Tibial artery (tissue), 4 donors: ENCODE results near the gene TJP3.

ENCODE experiments used
- DNase-seq, 2 donors: peaks; one replicate each; pipeline ENCODE4 v3.0.0-alpha.2; 2019
- H3K27ac ChIP-seq, 2 donors: fragments of 200-600 bp; sonication (generic) in 1 of 2; 1 replicate in 1 of 2; 2 replicates in 1 of 2; pipeline ENCODE4 v1.5.1; 2018 to 2019; ENCODE audit warnings: mild to moderate bottlenecking in 1 of 2
- H3K27me3 ChIP-seq, 2 donors: fragments of 200-600 bp; sonication (generic) in 1 of 2; one replicate each; pipeline versions ENCODE4 v1.5.1 to v1.6.0; 2016 to 2019
- H3K36me3 ChIP-seq, 3 donors: fragments of 200-600 bp; sonication (generic) in 2 of 3; one replicate each; pipeline ENCODE4 v1.5.1; 2016 to 2019; ENCODE audit warnings: mild to moderate bottlenecking in 2 of 3
- H3K4me1 ChIP-seq, 4 donors: fragments of 200-600 bp; sonication (generic) in 2 of 4; 1 replicate in 3 of 4; 2 replicates in 1 of 4; pipeline ENCODE4 v1.5.1; 2016 to 2019
- H3K4me3 ChIP-seq, 2 donors: fragments of 200-600 bp; sonication (generic) in 1 of 2; 1 replicate in 1 of 2; 2 replicates in 1 of 2; pipeline ENCODE4 v1.5.1; 2018 to 2019; ENCODE audit warnings: mild to moderate bottlenecking in 2 of 2
- H3K9me3 ChIP-seq, 3 donors: fragments of 200-600 bp; sonication (generic) in 1 of 3; one replicate each; pipeline ENCODE4 v1.5.1; 2016 to 2019
- intact Hi-C: fragments of 100-400 bp; cut with DNase I; formaldehyde crosslinking; loops from one replicate; pipeline ENCODE4 v1.15.0; 2023; ENCODE audit warnings: low total_unique reads
- TF ChIP-seq, protein P1 (sequence below), 2 experiments: fragments of 200-600 bp in 1 of 2; fragments of 450-650 bp in 1 of 2; IDR thresholded peaks; one replicate each; pipeline ENCODE4 v1.5.1; 2017 to 2019; ENCODE audit warnings: antibody characterized with exemption in 2 of 2, mild to moderate bottlenecking in 1 of 2, moderate library complexity in 1 of 2

Gene TJP3

DNA sequence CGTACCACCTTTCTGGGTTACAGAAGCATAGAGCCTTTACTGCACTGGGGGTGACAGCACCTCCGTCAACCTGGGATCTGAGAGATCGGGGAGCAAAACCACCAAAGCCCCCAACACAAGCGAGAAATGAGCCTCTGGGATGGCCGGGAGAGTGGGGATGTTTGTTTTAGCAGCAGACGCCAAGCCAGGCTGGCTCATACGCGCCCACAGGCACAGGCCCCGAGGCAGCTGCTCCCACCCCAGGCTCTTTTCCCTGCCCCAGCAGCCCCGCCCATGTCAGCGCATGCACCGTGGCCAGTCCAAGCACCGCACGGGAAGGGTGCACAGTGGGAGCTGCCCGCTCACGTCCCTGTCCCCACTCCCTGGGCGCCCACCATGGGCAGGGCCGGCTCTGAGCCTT, 16.5 kb upstream of the TJP3 start:
- Histone ChIP-seq H3K4me1 (peaks cover 0 to 60% (median 44%) of the 10 kb centered on the region in 4 donors), H3K4me3 (no peak overlapping the region), H3K36me3 (peaks cover 6 to 25% (median 12%) of the 10 kb centered on the region in 3 donors), H3K27me3 (no peaks in the 10 kb centered on the region), H3K27ac (peak overlapping the region; percentile 73 to 87), H3K9me3 (no peaks in the 10 kb centered on the region)
- TF ChIP-seq, protein P1, sequence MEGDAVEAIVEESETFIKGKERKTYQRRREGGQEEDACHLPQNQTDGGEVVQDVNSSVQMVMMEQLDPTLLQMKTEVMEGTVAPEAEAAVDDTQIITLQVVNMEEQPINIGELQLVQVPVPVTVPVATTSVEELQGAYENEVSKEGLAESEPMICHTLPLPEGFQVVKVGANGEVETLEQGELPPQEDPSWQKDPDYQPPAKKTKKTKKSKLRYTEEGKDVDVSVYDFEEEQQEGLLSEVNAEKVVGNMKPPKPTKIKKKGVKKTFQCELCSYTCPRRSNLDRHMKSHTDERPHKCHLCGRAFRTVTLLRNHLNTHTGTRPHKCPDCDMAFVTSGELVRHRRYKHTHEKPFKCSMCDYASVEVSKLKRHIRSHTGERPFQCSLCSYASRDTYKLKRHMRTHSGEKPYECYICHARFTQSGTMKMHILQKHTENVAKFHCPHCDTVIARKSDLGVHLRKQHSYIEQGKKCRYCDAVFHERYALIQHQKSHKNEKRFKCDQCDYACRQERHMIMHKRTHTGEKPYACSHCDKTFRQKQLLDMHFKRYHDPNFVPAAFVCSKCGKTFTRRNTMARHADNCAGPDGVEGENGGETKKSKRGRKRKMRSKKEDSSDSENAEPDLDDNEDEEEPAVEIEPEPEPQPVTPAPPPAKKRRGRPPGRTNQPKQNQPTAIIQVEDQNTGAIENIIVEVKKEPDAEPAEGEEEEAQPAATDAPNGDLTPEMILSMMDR (IDR thresholded peaks at IDR 0.05): no peak
- DNase-seq: no peak
- intact Hi-C loops: no loop called here

DNA sequence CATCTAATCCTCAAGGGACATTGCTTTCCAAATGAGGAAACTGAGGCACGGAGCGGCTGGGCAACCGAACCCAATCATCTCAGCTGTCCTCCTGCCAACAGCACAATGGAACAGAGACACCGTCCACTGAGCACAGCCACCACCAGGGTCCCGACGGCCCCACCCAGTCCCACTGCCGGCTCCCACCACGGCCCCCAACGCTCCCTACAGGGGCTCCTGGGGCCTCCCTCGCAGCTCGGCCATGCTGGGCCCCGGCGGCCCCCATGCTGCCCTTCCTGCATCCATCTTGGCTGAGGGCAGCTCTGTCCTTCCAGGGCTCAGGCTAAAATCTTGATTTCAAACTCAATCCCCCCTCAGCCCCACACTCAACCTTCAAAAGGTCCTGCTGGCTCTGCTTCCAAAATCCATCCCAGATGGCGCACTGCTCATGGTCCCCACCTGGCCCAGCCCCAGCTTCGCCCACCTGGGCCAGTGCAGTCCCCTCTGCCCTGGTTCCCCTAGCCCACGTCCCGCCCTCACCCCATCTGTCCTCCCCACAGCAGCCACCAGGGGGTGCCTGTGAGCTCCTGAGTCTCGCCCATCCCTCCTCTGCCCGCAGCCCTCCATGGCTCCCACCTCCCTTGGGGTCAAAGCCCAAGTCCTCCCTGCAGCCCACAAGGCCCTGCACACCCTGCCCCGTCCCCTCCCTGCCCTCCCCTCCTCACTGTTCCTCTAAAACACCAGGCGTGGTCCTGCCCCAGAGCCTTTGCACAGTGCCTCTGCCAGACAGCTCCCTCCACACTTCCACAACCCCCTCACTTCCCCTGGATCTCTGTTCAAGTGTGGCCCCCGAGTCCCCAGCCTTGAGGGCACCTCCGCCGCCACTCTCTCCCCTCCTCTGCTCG, 15.8 kb upstream of the TJP3 start:
- Histone ChIP-seq H3K27ac (peak overlapping the region; percentile 73 to 87), H3K4me3 (peak overlapping the region in 1 of 2 donors; percentile 9), H3K4me1 (peaks cover 0 to 60% (median 43%) of the 10 kb centered on the region in 4 donors), H3K36me3 (peaks cover 6 to 25% (median 12%) of the 10 kb centered on the region in 3 donors), H3K9me3 (no peaks in the 10 kb centered on the region), H3K27me3 (no peaks in the 10 kb centered on the region)
- no peak for DNase-seq
- TF ChIP-seq, protein P1 (IDR thresholded peaks at IDR 0.05): peak; percentile 41 to 60
- intact Hi-C loops: no loop called here

DNA sequence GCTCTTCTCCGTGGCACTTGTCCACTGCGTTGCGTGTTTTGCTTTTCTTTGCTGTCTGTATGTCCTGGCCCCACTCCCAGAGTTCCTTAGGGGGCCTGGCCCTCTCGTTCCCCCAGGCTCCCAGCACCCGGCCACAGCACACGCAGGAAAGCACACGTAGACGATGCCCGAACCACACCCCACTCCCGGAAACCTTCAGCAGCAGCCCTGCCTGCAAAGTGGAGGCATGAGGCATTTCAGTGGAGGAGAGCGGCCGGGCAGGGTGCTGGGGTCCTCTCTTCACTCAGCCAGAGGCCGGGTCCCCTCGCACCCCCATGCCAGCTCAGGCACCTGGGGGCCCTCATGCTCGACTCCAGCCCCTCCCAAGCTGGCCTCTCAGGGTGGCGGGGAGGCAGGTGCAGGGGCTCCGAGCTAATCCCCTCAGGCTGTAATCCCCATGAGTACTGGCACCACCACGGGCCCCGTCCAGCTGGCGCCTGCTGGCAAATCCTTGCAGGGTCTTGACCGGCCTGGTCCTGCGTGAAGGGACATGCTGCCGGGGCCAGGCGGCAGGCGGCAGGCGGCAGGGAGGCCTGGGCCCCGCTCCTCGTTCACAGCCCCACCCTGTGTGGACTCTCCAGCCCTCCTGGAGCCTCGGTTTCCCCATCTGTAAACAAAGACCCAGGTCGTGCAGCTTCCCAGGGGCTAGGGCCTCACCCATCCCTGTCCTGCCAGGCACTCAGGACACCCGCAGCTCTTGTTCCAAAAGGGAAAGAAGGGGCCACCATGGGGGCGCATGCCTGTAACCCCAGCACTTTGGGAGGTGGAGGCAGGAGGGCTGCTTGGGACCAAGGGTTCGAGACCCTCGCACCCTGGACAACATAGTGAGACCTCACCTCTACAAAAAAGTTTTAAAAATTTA, 14.9 kb upstream of the TJP3 start:
- intact Hi-C loops: no loop called here
- H3K36me3 ChIP-seq: peaks cover 6 to 25% (median 12%) of the 10 kb centered on the region in 3 donors
- peak in 1 of 2 donors; percentile 87 for DNase-seq
- peak overlapping the region; percentile 73 to 87 for H3K27ac ChIP-seq
- peaks cover 0 to 60% (median 42%) of the 10 kb centered on the region in 4 donors for H3K4me1 ChIP-seq
- no peaks in the 10 kb centered on the region for H3K27me3 ChIP-seq
- TF ChIP-seq, protein P1 (IDR thresholded peaks at IDR 0.05): no peak
- no peaks in the 10 kb centered on the region for H3K9me3 ChIP-seq
- peak overlapping the region; percentile 9 to 12 for H3K4me3 ChIP-seq

DNA sequence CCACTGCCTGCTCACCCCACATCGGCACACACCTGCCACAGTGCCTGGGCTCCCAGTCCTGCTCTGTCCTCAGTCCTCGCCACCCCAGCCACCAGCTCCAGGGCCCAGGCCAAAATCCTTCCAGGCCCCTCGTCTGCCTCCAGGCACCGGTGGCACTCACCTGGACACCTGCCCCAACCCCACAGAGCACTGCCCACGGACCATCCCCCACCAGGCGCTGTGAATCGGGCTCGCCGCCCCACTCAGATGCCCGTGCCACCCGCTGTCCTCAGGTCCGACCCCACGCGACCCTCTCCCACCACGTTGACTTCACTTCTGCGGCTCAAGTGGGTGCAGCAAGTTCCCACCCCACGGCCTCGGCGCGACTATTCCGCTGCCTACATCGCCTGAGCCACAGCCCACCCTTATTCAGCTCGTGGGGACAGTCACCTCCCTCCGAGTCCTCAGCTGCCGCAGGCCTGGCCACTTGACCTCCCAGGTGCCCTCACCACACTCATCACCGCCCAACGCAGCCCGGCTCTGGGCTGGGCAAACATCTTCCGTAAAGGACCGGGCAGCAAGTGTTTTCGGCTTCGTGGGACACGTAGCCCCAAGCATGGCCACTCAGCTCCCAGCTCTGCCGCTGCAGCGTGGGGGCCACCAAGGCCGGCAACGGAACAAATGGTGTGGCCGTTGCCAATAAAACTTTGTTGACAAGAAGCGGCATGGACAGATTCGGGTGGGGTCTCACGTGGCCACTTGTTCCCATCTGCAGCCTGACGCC, 13.6 kb upstream of the TJP3 start:
- H3K27me3 ChIP-seq: no peaks in the 10 kb centered on the region
- intact Hi-C loops: no loop called here
- peak overlapping the region; percentile 73 to 87 for H3K27ac ChIP-seq
- TF ChIP-seq, protein P1 (IDR thresholded peaks at IDR 0.05): no peak
- peaks cover 6 to 25% (median 12%) of the 10 kb centered on the region in 3 donors for H3K36me3 ChIP-seq
- peaks cover 0 to 66% (median 46%) of the 10 kb centered on the region in 4 donors for H3K4me1 ChIP-seq
- no peaks in the 10 kb centered on the region for H3K9me3 ChIP-seq
- no peak for DNase-seq
- H3K4me3 ChIP-seq: no peak overlapping the region
